Peyer's patch (tissue), 4 donors: ENCODE results near the gene GAGE1.
"Not testable (repeated sequence)": the region's sequence is repeated elsewhere in the genome, so short reads cannot be mapped to it uniquely, and the experiment has no call there.

Source experiments
- POLR2A ChIP-seq, 2 donors: fragments of 450-650 bp; IDR thresholded peaks; one replicate each; pipeline ENCODE4 v1.5.1; 2017; ENCODE audit warnings: antibody characterized with exemption in 2 of 2, mild to moderate bottlenecking in 2 of 2, moderate library complexity in 2 of 2
- TF ChIP-seq, protein P1 (sequence below), 6 experiments: fragments of 450-650 bp in 4 of 6; fragments of 200-600 bp in 2 of 6; sonication (generic) in 1 of 6; IDR thresholded peaks; one replicate each; pipeline ENCODE4 v1.5.1; 2017 to 2019; ENCODE audit warnings: antibody characterized with exemption in 6 of 6, mild to moderate bottlenecking in 3 of 6, moderate library complexity in 1 of 6

DNA sequence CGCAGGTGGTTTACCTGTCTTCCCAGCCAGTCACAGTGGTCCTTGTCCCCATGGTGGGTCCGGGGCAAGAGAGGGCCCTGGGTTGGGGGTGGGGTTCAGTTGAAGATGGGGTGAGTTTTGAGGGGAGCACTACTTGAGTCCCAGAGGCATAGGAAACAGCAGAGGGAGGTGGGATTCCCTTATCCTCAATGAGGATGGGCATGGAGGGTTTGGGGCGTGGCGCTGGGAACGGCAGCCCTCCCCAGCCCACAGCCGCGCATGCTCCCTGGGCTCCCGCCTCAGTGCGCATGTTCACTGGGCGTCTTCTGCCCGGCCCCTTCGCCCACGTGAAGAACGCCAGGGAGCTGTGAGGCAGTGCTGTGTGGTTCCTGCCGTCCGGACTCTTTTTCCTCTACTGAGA lies 28.7 kb upstream of the GAGE1 start, which contains the start of gene GAGE12G:
- TF ChIP-seq, protein P1, sequence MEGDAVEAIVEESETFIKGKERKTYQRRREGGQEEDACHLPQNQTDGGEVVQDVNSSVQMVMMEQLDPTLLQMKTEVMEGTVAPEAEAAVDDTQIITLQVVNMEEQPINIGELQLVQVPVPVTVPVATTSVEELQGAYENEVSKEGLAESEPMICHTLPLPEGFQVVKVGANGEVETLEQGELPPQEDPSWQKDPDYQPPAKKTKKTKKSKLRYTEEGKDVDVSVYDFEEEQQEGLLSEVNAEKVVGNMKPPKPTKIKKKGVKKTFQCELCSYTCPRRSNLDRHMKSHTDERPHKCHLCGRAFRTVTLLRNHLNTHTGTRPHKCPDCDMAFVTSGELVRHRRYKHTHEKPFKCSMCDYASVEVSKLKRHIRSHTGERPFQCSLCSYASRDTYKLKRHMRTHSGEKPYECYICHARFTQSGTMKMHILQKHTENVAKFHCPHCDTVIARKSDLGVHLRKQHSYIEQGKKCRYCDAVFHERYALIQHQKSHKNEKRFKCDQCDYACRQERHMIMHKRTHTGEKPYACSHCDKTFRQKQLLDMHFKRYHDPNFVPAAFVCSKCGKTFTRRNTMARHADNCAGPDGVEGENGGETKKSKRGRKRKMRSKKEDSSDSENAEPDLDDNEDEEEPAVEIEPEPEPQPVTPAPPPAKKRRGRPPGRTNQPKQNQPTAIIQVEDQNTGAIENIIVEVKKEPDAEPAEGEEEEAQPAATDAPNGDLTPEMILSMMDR (IDR thresholded peaks at IDR 0.05), result not testable (repeated sequence)
- TF ChIP-seq POLR2A (IDR thresholded peaks at IDR 0.05), result not testable (repeated sequence)
